Stimulated activated CD4-positive, alpha-beta T cell treated with anti-CD3 and anti-CD28 coated beads, Interleukin-4, amount 100 ng/mL, for 1 hour (primary cell): Measurements from ENCODE around the gene TTC21B.
A peak's percentile ranks its signal among the peaks of the same experiment; 100 is the strongest.
"Not testable (repeated sequence)": the region's sequence is repeated elsewhere in the genome, so short reads cannot be mapped to it uniquely, and the experiment has no call there.

Experiments
- DNase-seq: peaks from one replicate; pipeline ENCODE4 v3.0.0-alpha.2; 2020

TTC21B gene

DNA sequence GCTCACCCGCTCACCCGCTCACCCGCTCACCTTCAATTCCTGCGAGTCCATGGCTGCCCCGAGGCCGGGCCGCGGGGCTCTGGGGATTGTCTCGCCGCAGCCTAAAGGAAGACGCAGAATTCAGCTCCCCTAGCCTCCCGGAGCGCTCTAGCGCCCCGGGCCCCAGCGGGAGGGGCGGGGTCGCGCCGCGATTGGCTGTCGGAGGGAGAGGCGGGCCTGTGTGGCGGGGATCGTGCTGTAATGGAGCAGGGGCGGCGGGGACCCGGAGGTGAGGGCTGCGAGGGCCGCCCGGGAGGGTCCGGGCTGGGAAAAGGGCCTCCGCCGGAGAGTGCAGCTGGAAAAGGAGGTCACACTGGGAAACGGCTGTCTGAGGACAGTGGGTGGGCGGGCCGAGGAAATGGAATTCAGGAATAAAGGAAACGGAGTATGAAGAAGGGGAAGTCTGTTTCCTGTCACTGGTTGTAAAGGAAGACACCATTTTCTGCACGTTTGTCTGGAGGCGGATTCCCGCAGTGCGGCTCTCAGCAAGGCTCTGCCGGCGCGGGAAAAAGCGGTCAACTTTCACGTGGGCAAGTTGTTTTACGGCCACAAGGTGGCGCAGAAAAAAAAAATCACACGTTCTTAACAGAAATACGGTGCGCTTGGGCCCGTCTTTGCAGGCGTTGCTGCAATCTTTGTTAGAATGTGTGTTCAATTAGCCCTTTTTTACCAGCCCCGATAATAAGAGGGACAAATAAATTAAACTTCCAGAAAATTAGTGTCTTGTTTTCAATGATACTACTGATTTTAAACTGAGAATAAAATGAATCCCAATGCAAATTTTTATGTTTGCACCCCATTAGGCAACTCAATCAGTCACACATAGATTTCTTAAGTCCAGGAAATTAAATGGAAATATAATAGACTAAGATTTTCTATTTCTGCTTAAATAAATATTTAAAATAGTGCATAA, at the start of gene TTC21B:
TSS of gene TTC21B (minus strand) at position 122 of the 952 bp plus-strand sequence. CDS start at position 51, 71 bp downstream.
- peak; percentile 95 for DNase-seq

DNA sequence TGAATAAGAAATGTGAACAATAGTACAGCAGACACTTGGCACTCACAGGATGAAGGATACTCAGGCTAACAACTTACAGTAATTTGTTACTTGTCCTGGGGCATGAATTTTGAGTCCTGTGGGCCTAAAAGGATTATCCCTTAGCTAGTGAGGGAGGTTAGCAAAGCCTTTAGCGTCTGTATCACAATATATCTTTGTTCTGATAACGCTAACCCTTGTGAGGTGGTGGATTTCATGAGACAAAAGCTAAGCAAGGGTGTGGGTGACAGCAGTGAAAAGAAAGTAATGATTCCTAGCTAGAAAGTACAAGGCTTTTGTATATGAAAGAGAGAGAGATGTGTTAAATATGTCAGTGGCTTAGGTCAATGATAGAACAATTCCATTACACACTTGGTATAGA, 46.8 kb upstream of the TTC21B start:
- no peak for DNase-seq

DNA sequence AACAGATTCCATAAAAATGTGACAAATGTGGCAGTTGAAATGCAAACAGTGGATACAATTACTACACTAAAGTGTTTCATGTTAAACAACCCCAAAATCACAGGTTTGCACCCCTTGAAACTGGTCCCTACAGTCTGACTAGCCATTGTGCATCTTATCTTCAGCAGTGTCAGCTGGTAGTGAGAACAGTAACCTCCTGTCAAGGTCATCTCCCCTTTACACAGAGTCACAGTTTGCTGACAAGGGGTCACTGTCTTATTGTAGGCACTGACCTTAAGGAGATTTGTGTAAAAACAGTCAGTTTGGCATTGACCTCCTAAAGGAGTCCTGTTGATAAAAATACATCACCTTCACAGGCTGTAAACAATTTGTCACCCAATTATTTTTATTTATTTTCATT, 37.3 kb upstream of the TTC21B start:
- no peak for DNase-seq

DNA sequence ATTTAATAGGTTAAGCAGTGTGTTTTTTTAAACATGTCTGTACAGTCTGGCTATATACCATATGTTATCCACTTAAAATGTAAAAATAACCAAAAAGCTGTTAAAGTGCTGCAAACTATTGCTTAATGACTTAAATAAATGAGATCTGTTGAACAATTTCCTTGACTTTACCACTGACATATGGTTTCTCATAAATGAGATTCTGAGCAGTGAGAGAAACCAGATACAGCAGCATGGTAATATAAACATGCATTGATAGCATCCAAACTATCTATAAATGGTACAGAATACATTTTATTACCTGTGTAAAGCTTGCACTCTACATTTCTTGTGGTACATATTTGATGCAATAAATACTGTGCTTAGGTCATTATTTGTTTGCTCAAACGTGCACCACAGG, 36.3 kb upstream of the TTC21B start:
- no peak for DNase-seq

DNA sequence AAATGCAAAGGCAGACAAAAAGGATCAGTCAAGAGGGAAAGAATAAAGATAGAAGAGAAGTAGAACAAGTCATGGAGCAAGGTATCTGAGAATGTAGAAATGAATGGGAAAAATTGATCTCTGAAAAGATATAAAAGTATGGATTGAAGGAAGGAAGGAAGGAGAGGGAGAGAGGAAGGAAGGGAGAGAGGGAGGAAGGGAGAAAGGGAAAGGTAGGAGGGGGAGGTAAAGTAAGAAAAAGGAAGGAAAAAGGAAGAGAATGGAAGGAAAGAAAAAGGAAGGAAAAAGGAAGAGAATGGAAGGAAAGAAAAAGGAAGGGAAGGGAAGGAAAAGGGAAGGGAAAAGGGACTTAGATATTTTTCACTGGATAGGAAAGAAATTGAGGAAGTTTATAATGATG, 31.5 kb upstream of the TTC21B start:
- DNase-seq = no peak

DNA sequence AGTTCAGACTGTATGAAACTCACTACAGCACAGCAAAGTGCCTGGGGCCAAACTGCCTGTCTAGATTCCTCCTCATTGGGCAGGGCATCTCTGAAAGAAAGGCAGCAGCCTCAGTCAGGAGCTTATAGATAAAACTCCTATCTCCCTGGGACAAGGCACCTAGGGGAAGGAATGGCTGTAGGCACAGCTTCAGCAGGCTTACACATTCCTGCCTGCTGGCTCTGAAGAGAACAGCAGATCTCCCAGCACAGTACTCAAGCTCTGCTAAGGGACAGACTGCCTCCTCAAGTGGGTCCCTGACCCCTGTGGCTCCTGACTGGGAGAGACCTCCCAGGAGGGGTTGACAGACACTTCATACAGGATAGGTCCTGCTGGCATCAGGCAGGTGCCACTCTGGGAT, 18.6 kb upstream of the TTC21B start:
- DNase-seq = not testable (repeated sequence)

DNA sequence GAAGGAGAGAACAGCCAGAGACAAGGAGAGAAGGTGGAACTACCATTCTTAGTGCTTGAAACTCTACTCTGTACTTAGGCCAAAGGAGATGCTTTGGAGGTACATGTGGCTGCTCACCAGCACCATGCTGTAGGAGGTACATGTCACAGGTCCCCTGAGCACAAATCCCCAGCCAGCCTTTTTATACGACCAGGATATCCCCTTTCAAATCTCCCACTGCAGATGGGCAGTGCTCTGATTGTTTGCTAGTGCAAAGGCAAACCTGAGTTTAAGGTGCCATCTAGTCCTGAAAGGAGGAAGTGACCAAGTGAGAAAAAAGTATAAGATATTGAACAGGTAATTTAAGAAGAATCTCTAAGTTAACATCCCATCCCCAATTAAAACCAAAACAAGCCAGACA, 17.1 kb upstream of the TTC21B start:
- no peak for DNase-seq

DNA sequence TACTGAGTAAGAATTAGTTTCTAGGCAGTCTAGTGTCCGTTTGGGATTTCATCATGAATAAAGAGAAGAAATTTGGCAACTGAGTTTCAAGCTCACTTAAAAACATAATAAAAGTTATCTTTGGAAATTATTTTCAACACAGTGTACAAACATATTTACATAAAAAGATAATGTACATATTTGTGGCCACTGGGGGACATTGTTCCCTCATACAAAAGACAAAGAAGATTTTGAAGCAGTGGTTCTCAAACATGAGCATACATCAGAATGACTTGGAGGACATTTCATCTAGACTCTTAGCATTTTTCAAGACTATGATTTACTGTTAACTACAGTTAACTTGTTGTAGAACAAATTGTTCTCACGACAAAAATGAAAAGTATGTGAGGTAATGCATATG, 15.7 kb upstream of the TTC21B start:
- no peak for DNase-seq

DNA sequence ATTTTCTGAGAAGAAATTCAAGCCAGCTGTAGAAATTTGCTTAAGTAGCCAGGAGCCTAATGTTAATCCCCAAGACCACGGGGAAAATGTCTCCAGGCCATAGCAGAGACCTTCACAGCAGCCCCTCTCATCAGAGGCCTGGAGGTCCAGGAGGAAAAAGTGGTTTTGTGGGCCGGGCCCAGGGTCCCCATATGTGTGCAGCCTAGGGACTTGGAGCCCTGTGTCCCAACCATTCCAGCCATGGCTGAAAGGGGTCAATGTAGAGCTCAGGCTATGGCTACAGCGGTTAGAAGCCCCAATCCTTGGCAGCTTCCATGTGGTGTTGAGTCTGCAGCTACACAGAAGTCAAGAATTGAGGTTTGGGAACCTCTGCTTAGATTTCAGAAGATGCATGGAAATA, 14.2 kb upstream of the TTC21B start:
- no peak for DNase-seq

DNA sequence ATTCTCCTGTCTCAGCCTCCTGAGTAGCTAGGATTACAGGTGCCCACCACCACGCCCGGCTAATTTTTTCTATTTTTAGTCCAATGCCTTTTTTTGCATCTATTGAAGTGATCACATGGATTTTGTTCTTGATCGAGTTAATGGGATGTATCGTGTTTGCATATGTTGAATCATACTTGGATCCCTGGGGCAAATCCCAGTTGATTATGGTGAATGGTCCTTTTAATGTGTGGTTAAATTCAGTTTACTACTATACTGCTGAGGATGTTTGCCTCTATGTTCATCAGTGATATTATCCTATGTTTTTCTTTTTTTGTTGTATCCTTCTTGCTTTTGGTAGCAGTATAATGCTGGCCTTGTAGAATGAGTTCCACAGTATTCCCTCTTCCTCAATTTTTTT, 8.2 kb upstream of the TTC21B start:
- no peak for DNase-seq

DNA sequence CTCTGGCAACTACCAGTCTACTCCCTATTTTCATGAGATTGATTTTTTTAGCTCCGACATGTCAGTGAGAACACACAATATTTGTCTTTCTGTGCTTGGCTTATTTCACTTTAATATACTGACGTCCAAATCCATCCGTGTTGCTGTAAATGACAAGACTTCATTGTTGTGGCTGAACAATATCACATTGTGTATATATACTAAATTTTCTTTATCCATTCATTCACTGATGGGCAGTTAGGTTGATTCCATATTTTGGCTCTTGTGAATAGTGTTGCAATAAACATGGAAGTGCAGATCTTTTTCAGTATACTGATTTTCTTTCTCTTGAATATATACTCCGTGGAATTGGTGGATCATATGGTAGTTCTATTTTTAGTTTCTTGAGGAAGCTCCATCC, 5.8 kb upstream of the TTC21B start:
- no peak for DNase-seq

DNA sequence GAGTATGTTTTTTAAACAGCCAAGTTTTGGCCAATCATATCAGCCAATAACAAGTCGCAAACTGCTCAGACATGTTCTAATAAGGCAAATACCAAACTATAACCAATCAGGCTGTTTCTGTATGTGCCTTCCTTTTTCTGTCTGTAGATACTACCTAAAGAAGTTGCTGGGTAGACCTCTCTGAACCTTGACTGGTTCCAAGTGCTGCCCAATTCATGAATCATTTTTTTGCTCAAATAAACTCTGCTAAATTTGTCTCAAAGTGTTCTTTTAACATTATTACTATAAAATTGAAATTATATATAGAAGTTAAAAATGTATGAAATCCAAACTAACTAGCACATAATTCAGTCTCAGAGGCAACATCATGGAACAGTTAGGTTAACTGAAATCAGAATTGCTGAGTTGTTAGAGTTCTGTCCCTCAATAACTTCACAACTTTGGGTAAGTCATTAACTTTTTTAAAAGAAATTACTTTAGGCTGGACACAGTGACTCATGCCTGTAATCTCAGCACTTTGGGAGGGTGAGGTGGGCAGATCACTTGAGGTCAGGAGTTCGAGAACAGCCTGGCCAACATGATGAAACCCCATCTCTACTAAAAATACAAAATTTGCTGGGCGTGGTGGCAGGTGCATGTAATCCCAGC, 4.9 kb upstream of the TTC21B start:
- no peak for DNase-seq

DNA sequence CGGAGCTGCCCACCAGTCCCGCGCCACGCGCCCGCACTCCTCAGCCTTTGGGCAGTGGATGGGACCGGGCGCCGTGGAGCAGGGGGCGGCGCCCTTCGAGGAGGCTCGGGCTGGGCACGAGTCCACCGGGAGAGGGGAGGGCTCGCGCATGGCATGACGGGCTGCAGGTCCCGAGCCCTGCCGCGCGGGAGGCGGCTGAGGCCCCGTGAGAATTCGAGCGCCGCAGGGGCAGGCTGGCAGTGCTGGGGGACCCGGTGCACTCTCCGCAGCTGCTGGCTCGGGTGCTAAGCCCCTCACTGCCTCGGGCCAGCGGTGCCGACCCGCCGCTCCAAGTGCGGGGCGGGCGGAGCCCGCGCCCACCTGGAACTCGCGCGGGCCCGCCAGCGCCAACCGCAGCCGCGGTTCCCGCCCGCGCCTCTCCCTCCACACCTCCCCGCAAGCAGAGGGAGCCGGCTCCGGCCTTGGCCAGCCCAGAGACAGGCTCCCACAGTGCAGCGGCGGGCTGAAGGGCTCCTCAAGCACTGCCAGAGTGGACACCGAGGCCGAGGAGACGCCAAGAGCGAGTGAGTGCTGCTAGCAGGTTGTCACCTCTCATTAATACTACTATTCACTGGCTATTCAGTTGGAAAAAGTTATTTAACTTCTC, 3.6 kb upstream of the TTC21B start:
- DNase-seq = no peak

DNA sequence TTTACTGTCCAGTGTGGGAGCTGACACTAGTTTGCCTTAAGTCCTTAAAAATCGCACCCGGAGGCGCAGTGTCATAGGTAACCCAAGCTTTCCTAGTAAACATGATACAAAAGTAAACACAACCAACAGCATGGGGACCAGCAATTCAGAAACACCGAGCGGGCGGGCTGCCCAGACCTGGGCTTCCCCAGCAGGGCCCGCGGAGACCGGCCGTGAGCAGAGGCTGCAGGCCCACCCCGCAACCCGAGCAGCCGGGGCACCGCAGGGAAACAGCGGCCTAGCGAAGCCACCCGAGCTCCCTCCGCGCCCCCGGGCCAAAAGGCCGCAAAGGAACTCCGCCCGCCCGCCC, 296 bp downstream of the TTC21B start:
- DNase-seq = no peak

DNA sequence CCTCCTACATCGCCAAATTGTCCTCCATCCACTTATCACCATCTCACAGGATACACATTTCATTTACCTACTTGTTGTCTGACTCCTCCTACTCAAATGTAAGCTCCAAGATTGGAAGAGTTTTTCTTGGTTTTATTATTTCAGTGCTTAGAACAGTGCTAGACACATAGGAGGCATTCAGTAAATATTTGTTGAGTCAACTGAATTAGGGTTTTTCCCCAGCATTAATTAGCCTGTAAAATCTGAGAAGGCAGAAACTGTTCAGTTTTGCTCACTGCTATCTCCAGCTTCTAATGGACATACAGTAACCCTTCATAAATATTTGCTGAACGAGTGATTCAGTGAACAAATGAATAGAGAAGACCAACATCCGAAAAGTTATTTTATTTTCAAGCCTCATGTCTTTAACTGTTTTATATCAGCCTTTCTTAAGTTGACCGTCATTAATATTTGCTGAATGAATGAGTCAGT, 800 bp downstream of the TTC21B start:
- DNase-seq = no peak

DNA sequence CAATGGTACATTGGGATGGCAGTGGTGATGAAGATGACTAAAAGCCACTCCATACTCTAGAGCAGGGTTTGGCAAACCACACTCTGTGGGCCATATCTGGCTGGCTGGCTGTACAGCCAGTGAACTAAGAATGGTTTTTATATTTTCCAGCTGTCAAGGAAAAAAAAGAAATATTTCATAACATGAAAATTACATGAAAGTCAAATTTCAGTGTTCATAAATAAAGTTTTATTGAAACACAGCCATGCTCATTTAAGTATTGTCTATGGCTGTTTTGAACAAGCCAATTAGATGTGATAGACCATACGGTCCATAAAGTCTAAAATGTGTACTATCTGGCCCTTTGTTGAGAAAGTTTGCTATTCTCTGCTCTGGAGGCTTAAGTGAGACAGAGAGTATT, 1.5 kb downstream of the TTC21B start:
- DNase-seq = no peak

DNA sequence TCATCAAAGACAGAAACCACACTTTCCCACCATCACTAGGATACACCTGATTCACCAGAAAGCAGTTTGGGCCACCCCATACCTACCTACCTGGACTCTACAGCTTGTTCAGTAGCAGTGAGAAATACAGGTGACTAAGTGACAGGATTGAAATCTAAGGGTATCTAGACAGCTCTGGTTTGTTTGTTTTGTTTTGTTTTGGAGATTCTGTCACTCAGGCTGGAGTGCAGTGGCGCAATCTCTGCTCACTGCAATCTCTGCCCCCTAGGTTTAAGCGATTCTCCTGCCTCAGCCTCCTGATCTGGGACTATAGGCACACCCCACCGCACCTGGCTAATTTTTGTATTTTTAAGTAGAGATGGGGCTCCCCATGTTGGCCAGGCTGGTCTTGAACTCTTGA, 3.1 kb downstream of the TTC21B start:
- DNase-seq = no peak

DNA sequence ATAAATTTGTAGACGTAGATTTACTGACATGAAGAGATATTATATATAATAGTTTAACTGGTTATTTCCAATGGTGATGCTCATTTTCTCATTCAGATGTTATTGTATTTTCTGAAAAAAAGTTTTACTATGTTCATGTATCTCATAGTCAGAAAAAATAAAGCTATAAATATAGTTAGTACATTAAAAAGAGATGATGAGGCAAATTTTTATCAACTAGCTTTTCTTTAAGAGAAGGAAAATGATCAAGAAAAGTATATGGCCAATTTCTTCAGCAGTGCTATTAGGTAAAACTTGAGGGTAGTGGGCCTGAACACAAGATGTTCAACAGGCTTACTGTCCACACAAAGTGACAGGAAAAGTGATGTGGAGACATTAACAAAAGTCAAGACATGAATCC, 11.7 kb downstream of the TTC21B start:
- no peak for DNase-seq

DNA sequence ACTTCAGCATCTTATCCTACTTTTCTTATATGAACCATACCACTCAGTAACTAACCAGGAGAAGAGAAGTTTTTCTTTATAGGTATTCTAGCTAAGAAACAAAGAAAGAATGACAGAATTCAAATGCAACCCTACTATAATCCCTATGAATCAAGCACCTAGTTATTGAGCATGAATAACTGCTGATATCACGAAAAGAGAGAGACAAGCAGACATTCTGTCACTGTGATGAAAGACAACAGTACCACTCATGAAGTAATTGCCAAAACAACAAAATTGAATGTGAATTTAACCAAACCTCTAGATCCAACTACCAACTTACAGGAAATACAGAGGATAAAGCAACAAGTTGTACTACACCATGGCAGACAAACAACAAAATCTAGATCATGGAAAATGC, 15.3 kb downstream of the TTC21B start:
- no peak for DNase-seq

DNA sequence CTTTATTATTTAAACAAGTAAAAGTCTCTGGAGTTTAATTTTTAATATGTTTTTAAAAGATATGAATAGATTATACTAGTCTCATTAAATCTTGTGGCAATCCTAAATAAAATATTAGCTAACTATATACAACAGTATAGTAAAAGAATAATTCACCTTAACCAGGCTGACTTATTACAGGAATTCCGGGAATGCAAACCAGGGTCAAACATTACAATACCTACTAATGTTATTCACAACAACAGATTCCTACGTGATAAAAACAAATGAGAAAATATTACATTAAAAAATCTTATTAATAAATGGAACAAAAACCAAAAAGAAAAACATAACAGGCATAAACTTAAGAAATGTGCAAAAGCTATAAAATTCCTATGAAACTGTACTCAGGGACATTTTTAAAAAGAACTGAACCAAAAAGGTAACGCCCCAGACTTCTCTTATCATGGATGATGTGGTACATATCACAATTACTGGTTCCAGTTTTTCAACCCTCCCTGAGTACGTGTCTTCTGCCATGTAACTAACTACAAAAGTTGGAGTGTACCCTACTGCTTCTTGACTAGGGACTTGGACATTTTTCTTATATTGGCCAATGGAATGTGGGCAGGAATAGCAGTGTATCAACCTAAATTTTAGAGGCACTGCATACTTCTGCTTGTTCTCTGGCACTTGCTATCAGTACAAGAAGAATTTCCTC, 20.2 kb downstream of the TTC21B start:
- no peak for DNase-seq

DNA sequence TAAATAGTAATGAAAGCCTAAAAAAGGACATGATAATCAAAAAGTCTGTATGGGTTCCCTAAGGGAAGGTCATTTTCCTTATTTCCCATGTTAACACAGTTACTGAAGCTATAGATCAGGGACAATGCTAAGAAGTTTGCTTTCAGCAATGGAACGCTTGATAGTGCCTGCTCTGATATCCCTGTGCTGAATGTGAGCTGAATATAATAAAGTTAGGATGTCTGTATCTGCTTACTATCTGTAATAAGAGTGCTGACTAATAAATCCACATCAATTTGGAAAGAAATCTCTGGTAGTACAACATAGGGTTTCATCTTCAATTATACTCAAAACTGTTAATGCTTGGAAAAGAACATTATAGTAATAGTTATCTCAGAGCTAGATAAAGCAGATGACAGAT, 25.8 kb downstream of the TTC21B start:
- no peak for DNase-seq

DNA sequence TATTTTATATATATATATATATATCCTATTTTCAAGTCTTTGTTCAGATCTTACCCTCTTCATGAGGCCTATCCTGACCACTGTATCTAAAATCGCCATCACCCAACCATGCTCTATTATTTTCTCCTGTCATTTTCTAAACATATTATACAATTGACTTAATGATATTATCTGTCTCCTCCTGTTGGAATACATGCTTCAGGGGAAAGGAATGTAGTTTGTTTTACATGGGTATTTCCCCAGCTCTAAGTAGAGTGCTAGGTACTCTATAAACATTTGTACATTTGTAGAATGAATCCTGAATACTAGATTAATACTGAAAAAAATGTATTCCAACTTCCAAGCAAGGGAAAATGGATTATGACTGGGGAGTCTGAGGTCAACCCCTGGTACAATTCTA, 26.2 kb downstream of the TTC21B start:
- no peak for DNase-seq

DNA sequence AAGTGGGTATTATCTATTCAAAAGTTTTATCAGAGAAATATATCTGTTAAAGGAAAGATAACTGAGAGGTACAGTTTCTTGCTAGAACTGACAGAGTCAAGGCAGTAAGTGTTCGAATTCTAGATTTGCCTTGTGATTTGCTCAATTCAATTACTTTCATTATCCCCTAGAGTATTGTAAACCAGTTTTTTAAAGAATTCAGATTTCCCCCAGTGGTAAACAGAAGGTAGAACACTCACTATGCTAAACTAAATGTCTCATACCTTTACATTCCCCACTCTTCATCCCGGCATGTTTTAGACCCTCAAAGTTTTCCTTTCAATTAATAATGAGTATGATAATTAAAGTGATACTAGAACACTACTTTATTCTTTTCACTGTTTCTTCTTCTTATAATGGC, 28.6 kb downstream of the TTC21B start:
- no peak for DNase-seq
